ENCODE results near the gene ADGRL2.

DNA sequence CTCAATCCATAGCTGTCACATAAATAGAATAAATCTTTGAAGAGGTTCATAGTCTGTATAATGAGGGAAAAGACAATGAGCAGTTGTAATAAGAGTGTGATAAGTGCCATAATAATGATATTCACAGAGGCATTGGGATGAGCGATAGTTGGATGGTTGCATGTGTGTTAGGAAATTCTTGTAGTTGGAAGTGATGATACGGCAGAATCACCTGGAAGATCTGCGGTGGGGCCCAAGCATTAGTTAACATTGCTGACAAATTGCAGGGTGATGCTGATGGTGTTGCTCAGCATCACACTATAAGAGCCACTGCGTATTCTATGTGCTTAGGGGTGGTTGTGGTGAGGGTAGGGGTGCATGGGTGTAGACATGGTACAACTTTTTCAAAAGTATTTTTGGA is 41.1 kb downstream of the ADGRL2 start:
- TF ChIP-seq CTCF (conservative IDR thresholded peaks at IDR 0.05) = no peak
- TF ChIP-seq ZFX (IDR thresholded peaks at IDR 0.05) = no peak

All from C4-2B (cell line).